HG03565 (cell line): Measurements from ENCODE around the gene COX6B2.
A peak's percentile ranks its signal among the peaks of the same experiment; 100 is the strongest.
"Not testable (repeated sequence)": the region's sequence is repeated elsewhere in the genome, so short reads cannot be mapped to it uniquely, and the experiment has no call there.

Source experiments
- ATAC-seq: cut with Tn5 transposase; IDR thresholded peaks from one replicate; pipeline ENCODE4 v1.9.1; 2021; ENCODE audit warnings: mild to moderate bottlenecking, moderate library complexity; ENCODE audit not compliant: unreplicated experiment

Gene COX6B2

GRCh38 chr19:55345101-55345817 is 9.3 kb downstream of the COX6B2 start:
- ATAC-seq, result no peak

DNA sequence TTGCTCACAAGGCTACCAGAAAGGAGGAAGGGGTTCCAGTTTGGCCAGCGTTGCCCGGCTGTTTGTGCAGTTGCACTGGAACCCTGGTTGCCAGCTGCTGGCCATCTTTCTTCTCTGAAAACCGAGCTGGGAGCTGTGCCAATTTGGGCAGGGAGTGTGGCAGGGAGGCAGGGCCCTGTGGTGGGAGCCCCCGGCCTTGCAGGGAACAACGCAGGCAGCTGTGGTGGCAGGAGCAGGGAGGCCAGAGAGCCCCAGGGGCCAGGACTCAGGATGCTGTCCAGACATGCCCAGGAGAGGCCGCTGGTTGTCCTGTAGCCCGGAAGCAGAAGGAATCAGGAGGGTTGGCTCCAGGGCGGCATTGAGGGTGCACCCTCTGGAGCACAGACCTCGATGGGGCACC is 10.1 kb downstream of the COX6B2 start:
- no peak for ATAC-seq

DNA sequence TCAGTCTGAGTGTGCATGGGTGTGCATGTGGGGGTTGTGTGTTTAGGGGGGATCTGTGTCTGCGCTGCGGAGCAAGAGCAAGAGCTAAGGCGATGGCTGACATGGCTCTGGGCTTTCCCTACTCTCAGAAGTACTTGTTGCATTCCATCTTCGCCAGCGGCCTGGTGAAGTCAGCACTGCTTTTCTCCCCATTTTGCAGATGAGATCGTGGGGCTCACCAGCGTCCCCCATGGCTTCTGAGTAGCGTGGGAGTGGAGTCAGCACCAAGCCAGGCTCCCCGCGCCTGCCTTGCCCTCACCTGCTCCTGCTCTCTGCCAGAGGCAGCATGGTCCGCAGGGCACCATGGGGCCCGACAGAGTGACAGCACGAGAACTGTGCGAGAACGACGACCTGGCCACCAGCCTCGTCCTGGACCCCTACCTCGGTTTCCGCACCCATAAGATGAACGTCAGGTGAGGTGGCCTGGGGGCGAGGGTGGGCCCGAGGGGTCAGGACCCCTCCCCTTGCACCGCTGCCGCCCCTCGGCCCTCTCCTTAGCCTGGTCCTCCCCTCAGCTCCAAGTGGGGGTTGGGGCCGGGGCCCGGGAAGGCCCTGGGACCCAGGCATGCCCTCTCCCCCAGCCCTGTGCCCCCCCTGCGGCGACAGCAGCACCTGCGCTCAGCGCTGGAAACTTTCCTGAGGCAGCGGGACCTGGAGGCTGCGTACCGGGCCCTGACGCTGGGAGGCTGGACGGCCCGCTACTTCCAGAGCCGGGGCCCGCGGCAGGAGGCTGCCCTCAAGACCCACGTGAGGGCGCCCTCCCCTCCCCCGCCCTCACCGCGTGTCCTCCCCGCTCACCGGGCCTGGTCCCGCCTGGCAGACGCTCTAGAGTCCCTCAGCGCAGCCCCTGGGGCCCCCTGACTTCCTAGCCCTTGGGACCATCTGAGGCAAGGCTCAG is 12.7 kb downstream of the COX6B2 start:
- ATAC-seq, result no peak

DNA sequence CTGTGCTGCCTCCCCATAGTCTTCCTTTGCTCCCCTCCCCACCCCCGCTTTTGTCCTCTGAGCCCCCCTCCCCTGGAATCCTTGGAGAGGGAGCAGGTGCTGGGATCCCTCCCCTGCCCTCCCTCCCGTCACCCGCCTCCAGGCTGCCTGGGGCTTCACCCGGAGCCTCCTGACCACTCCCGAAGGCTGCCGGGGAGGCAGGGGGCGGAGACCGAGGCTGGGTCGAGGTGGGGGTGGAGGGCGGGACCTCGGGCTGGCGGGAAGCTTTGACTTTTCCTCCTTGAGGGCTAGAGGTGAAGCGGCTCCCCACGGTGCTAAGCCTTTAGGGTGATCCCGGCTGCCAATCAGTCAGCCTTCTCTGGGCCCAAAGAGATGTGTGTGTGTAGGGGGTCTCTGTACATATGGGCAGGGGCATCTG is 13.3 kb downstream of the COX6B2 start:
- ATAC-seq, result no peak

DNA sequence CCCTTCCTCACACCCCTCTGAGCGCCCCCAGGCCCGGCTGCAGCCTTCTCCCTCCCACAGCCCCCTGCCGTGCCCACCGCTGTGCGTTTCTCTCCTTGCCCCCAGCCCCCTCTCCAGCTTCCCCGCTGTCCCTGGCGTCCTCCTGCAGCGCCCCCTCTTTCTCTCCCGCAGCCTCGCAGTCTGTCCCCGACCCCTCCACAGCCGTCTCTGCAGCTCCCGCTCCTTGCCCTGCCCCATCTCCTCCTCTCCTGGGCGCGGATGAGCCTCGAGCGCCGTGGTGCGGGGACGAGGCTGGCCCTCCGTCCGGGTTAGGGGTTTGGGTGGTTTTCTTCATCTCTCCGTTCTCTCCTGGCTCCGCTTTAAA is 13.8 kb downstream of the COX6B2 start:
- ATAC-seq, result no peak

DNA sequence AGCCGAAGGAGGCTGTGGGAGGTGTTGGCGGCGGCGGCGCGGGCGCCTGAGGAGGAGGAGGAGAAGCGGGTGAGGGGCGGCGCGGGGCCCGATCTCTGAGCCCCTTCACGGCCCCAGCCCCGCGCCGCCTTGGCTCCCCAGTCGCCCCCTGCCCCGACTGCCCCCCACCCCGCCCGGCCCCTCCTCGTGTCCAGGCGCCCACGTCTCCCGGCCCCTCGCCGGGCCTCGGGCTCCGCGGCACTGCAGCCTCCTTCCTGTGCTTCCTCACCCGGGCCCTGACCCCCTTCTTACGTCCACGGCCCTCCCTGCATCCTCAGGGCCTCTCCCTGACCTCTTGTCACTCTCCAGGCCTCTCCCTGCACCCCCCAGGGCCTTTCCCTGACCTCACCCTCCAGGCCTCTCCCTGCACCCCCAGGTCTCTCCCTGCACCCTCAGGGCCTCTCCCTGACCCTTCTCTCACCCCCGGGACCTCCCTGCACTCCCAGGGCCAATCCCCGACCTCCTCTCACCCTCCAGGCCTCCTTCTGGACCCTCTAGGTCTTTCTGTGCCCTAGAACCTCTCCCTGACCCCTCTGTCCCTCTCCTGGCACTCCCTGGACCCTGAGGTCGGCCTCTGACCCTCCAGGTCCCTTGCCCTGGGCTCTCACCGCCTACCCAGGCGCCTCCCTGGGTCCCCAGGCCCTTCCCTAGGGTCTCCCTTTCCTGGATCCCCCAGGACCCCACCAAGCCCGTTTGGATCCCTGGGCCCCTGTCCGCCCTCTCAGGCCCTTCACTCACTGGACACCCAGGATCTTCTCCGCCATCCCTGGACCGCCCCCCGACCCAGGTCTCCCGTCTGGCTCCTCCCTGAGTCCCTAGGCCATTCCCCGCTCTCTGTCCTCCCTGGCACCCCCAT is 14.4 kb downstream of the COX6B2 start:
- ATAC-seq, result no peak

DNA sequence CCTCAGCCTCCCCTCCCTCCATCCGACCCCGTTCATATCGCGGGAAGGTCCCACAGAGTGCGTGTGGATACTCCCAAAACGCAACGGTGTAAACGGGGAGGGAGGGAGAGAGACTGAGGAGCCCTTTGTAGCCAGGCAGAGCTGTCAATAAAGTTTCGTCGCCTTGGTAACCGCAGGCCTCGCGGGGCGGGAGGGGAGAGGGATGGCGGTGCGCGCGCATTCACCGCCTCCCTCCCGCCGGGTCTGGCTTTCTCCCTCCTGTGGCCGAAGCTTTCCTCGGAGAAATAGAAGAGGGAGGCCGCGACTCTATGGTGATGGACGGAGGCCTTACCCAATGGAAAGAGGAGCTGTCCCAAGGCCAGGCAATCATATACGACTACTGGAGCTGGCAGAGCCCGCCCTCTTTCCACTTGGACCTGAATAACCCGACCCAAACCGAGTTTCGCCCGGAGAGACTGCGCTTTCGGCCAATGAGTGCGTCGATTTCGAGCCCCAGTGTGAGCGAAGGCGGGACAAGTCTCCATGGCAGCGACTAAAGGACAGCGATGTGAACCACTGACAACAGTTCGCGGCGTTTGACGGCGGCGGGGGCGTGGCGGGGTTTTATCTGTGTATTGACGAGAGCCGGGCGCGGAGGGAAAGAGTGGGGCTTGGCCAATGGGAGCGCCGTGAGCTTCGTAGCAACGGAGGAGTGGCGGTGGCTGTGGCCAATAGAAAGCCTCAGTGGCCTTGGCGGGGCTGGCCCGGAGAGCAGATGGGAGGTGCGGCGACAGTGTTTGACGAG is 15.2 kb downstream of the COX6B2 start, which contains the start of gene KMT5C:
TSS of gene KMT5C (plus strand) at position 772 of the 784 bp plus-strand sequence. CDS start 2,061 bp downstream, outside the sequence.
- ATAC-seq, result peak; percentile 77

GRCh38 chr19:55336101-55336500 is 18.4 kb downstream of the COX6B2 start:
- no peak for ATAC-seq

GRCh38 chr19:55333870-55334269 is 20.6 kb downstream of the COX6B2 start:
- no peak for ATAC-seq

DNA sequence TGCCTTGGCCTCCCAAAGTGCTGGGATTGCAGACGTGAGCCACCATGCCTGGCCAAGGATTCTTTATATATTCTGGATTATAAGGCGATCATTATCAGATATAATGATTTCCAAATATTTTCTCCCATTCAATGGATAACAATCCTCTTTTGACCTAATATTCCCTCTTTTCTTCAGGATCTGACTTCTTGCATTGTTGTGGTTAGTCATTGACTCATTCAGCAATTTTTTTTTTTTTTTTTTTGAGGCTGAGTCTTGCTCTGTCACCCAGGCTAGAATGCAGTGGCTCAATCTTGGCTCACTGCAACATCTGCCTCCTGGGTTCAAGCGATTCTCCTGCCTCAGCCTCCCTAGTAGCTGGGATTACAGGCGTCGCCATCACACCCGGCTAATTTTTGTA is 24.7 kb downstream of the COX6B2 start:
- ATAC-seq, result not testable (repeated sequence)

DNA sequence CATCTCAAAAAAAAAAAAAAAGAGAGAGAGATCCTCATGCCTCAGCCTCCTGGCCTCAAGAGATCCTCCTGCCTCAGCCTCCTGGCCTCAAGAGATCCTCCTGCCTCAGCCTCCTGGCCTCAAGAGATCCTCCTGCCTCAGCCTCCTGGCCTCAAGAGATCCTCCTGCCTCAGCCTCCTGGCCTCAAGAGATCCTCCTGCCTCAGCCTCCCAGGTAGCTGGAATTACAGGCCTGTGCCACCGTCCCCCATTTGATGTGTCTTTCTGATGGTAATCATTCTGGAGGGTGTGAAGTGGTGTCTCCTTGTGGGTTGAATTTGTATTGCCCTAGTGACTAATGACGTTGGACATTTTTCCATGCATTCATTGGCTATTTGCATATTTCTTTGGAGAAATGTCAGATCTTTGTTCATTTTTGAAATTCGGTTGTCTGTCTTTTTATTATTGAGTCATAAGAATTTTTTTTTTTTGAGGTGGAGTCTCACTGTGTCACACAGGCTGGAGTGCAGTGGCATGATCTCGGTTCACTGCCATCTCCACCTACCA is 25.7 kb downstream of the COX6B2 start:
- not testable (repeated sequence) for ATAC-seq

DNA sequence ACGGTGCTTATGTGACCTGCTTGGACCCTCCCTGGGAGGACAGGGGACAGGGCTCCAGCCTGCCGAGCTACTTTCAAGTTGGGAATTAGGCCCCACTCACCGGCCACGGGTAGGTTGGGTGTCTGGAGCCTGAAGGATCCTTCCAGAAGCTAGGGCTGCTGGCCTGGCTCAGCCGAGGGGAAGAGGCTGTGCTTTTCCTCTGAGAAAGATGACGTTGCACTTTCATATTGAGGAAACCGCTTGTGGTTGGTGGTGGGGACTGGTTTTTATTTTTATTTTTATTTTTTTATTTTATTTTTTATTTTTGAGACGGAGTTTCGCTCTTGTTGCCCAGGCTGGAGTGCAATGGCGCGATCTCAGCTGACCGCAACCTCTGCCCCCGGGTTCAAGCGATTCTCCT is 29.3 kb downstream of the COX6B2 start, which contains the start of gene TMEM150B:
TSS of gene TMEM150B (minus strand) at position 170 of the 400 bp plus-strand sequence. CDS start 4,305 bp downstream, outside the sequence.
- ATAC-seq, result no peak

GRCh38 chr19:55324662-55325061 is 29.9 kb downstream of the COX6B2 start:
- ATAC-seq, result no peak

- no peak for ATAC-seq
Observed at GRCh38 chr19:55322204-55322885, 32.2 kb downstream of the COX6B2 start.

DNA sequence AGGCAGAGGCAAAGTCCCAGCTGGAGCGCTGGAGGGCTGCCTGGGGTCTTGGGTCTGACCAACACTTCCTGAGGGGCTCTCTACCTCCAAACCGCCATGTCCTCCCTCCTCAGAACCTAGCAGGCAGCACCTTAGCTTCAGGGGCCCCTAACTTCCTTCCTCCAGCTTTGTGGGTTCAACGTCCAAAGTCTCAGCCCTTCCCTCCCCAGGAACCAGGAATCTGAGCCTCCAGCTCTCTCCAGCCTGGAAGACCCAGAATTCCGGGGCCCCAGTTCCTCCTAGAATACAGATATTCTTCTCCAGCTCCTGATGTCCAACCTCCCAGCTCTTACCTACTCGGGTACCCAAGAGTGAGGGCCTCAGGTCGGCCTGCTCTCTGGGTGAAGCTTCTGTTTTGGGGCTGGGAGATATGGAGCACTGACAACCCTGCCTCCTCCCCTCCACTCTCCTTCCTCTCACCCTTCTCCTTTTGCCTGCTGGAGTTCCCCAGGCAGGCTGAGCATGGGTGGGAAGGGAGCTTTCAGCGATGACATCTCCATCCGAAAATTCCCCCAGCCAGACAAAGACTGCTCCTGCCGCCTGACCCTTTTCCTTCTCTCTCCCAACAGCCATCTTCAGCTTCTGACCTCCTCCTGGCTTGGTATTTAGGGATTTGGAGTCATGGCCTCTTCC is 32.9 kb downstream of the COX6B2 start:
- no peak for ATAC-seq

DNA sequence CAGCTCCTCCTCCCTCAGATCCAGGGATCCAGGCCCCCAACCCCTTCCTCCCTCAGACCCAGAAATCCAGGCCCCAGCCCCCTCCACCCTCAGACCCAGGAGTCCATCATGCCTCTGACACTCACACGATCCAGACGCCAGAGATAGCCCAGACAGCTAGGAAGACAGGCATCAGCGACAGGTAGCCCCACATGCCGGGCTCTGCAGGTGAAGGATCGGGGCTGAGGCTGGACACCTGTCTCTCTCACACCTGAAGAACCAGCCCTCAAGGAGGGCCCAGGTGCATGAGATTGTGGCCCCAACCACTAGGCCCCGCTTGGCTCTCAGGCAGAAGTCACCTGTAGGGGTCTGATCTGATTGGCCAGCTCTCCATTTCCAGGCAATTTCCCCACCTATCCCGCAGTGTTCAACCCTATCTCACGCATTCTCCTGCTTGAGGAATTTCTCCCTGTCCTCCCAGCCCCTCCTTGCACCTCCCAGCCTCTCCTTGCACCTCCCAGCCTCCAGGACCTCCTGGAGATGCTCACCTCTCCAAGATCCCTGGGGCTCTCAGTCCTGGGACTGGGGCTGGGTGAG is 33.6 kb downstream of the COX6B2 start:
- ATAC-seq, result no peak

DNA sequence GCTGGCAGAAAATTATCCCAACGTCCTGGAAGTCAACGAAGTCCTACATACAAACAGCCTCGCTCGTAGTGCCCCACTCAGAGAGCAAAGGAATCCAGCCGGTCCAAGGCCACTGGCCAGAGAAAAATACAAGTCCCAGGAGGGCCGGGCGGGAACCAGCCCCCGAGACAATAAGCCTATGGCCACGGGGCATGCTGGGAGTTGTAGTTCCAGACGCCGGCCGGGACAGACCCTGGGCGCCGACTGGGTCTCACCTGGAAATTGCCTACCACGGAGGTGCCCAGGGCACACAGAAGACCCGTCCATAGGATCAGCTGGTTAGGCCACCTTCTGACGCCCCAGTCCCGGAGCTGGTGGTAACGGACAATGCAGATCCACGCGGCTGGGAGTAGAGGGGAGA is 34.7 kb downstream of the COX6B2 start:
- no peak for ATAC-seq

GRCh38 chr19:55316646-55317045 is 37.9 kb downstream of the COX6B2 start:
- no peak for ATAC-seq
